Ascending aorta (tissue), 2 donors: Measurements from ENCODE around the gene DLX2. TPM values are rescaled to one million over a fixed set of nuclear protein-coding genes. Genes with fewer than 3 reads are reported as not detected.
"Not testable (repeated sequence)": the region's sequence is repeated elsewhere in the genome, so short reads cannot be mapped to it uniquely, and the experiment has no call there.

Source experiments
- DNase-seq, 2 donors: peaks; one replicate each; pipeline ENCODE4 v3.0.0-alpha.2; 2019; ENCODE audit warnings: low spot score in 2 of 2
- H3K27ac ChIP-seq, 2 donors: fragments of 200-600 bp; sonication (generic); one replicate each; pipeline ENCODE4 v1.5.1; 2016 to 2017; ENCODE audit warnings: mild to moderate bottlenecking in 1 of 2
- H3K27me3 ChIP-seq: fragments of 200-600 bp; sonication (generic); one replicate; pipeline ENCODE4 v1.5.1; 2017
- H3K36me3 ChIP-seq, 2 donors: fragments of 200-600 bp; sonication (generic); one replicate each; pipeline ENCODE4 v1.5.1; 2016
- H3K4me1 ChIP-seq, 2 donors: fragments of 200-600 bp; sonication (generic); one replicate each; pipeline ENCODE4 v1.5.1; 2016 to 2017; ENCODE audit warnings: mild to moderate bottlenecking in 1 of 2
- H3K4me3 ChIP-seq, 2 donors: fragments of 200-600 bp; sonication (generic); one replicate each; pipeline ENCODE4 v1.5.1; 2016 to 2017; ENCODE audit warnings: mild to moderate bottlenecking in 1 of 2
- H3K9me3 ChIP-seq, 2 donors: fragments of 200-600 bp; sonication (generic); one replicate each; pipeline ENCODE4 v1.5.1; 2016
- CTCF ChIP-seq, 3 experiments: fragments of 200-600 bp in 2 of 3; fragments of 450-650 bp in 1 of 3; sonication (generic) in 2 of 3; IDR thresholded peaks; one replicate each; pipeline ENCODE4 v1.5.1; 2016 to 2019; ENCODE audit warnings: antibody characterized with exemption in 3 of 3, mild to moderate bottlenecking in 1 of 3, moderate library complexity in 1 of 3
- intact Hi-C: fragments of 100-400 bp; cut with DNase I; formaldehyde crosslinking; loops from one replicate; pipeline ENCODE4 v1.15.1; 2023
- total RNA-seq: library from RNA; depleted of rRNA; stranded (reverse); fragments of >200 nt; gene quantifications from one replicate; pipeline ENCODE4 v1.1.0, GENCODE V29; 2016

DLX2 gene
- total RNA-seq, 1 donor from 2014 or later: not detected

GRCh38 chr2:172120118-172120517 is 17.4 kb upstream of the DLX2 start:
- Histone ChIP-seq H3K27me3 (no peaks in the 10 kb centered on the region), H3K9me3 (no peaks in the 10 kb centered on the region), H3K36me3 (no peaks in the 10 kb centered on the region), H3K27ac (no peak overlapping the region), H3K4me1 (no peaks in the 10 kb centered on the region), H3K4me3 (no peak overlapping the region)
- DNase-seq: no peak
- intact Hi-C loops: loop anchor here (10.0 kb wide), 1 partner anchor 545 kb away; no protein-coding TSS in a partner anchor
- no peak for TF ChIP-seq CTCF (IDR thresholded peaks at IDR 0.05)

GRCh38 chr2:172119089-172119488 is 16.4 kb upstream of the DLX2 start:
- no peak for DNase-seq
- Histone ChIP-seq H3K27ac (no peak overlapping the region), H3K9me3 (no peaks in the 10 kb centered on the region), H3K27me3 (no peaks in the 10 kb centered on the region), H3K36me3 (no peaks in the 10 kb centered on the region), H3K4me1 (no peaks in the 10 kb centered on the region), H3K4me3 (no peak overlapping the region)
- no peak for TF ChIP-seq CTCF (IDR thresholded peaks at IDR 0.05)
- intact Hi-C loops: no loop called here

GRCh38 chr2:172116107-172116506 is 13.4 kb upstream of the DLX2 start:
- H3K27ac ChIP-seq: no peak overlapping the region
- intact Hi-C loops: no loop called here
- H3K4me1 ChIP-seq: no peaks in the 10 kb centered on the region
- no peak overlapping the region for H3K4me3 ChIP-seq
- no peak for TF ChIP-seq CTCF (IDR thresholded peaks at IDR 0.05)
- no peaks in the 10 kb centered on the region for H3K9me3 ChIP-seq
- no peaks in the 10 kb centered on the region for H3K36me3 ChIP-seq
- no peaks in the 10 kb centered on the region for H3K27me3 ChIP-seq
- no peak for DNase-seq

- no peak for DNase-seq
- Histone ChIP-seq H3K4me3 (no peak overlapping the region), H3K9me3 (no peaks in the 10 kb centered on the region), H3K27me3 (no peaks in the 10 kb centered on the region), H3K27ac (no peak overlapping the region), H3K36me3 (no peaks in the 10 kb centered on the region), H3K4me1 (no peaks in the 10 kb centered on the region)
- TF ChIP-seq CTCF (IDR thresholded peaks at IDR 0.05): no peak
- intact Hi-C loops: no loop called here
Observed at GRCh38 chr2:172114579-172114978, 11.9 kb upstream of the DLX2 start.

GRCh38 chr2:172114176-172114575 is 11.5 kb upstream of the DLX2 start:
- H3K27ac ChIP-seq, H3K9me3 ChIP-seq, H3K4me3 ChIP-seq, intact Hi-C loops, H3K36me3 ChIP-seq, H3K4me1 ChIP-seq, H3K27me3 ChIP-seq, DNase-seq: not testable (repeated sequence)

GRCh38 chr2:172113617-172114016 is 10.9 kb upstream of the DLX2 start:
- peak in 1 of 3 experiments; percentile 29 for TF ChIP-seq CTCF (IDR thresholded peaks at IDR 0.05)
- intact Hi-C loops: no loop called here
- no peaks in the 10 kb centered on the region for H3K4me1 ChIP-seq

More at GRCh38 chr2:172113617-172114016, 10.9 kb upstream of the DLX2 start:
- Histone ChIP-seq H3K27ac (no peak overlapping the region), H3K4me3 (no peak overlapping the region), H3K9me3 (no peaks in the 10 kb centered on the region), H3K27me3 (no peaks in the 10 kb centered on the region), H3K36me3 (no peaks in the 10 kb centered on the region)
- no peak for DNase-seq
